T-helper 22 cell (primary cell): Measurements from ENCODE around the gene UNC50.

Experiments
- DNase-seq: peaks from one replicate; pipeline ENCODE4 v3.0.0-alpha.2; 2020; ENCODE audit warnings: low read depth

UNC50 gene

GRCh38 chr2:98665677-98666076, 57.3 kb downstream of the UNC50 start:
- DNase-seq, result no peak
